HG02870 (cell line): ENCODE results near the gene CD34.
A peak's percentile ranks its signal among the peaks of the same experiment; 100 is the strongest.

Experiments
- ATAC-seq: cut with Tn5 transposase; IDR thresholded peaks from one replicate; pipeline ENCODE4 v1.9.1; 2021; ENCODE audit warnings: mild to moderate bottlenecking, moderate library complexity; ENCODE audit not compliant: unreplicated experiment

The CD34 gene

GRCh38 chr1:207901041-207901653, 9.8 kb downstream of the CD34 start:
- ATAC-seq, result no peak

GRCh38 chr1:207898836-207899235, 12.1 kb downstream of the CD34 start:
- no peak for ATAC-seq

GRCh38 chr1:207898260-207898659, 12.7 kb downstream of the CD34 start:
- ATAC-seq, result no peak

- ATAC-seq, result no peak
These were observed 13.7 kb downstream of the CD34 start for GRCh38 chr1:207897188-207897587.

GRCh38 chr1:207896547-207896946, 14.4 kb downstream of the CD34 start:
- no peak for ATAC-seq

- ATAC-seq, result no peak
These were observed 16.2 kb downstream of the CD34 start for GRCh38 chr1:207894704-207895103.

GRCh38 chr1:207893737-207894582, 17.0 kb downstream of the CD34 start:
- ATAC-seq, result no peak

GRCh38 chr1:207892764-207893163, 18.2 kb downstream of the CD34 start:
- ATAC-seq, result no peak

- ATAC-seq, result no peak
These were observed 19.8 kb downstream of the CD34 start for GRCh38 chr1:207891148-207891547.

GRCh38 chr1:207890136-207890738, 20.7 kb downstream of the CD34 start:
- ATAC-seq, result no peak

GRCh38 chr1:207888652-207889051, 22.3 kb downstream of the CD34 start:
- no peak for ATAC-seq

- no peak for ATAC-seq
These were observed 23.3 kb downstream of the CD34 start for GRCh38 chr1:207887542-207888201.

- ATAC-seq, result no peak
These were observed 24.7 kb downstream of the CD34 start for GRCh38 chr1:207886227-207886626.

- peak; percentile 53 for ATAC-seq
These were observed 25.5 kb downstream of the CD34 start for GRCh38 chr1:207885129-207886032.

- ATAC-seq, result no peak
These were observed 26.5 kb downstream of the CD34 start for GRCh38 chr1:207884266-207885029.

GRCh38 chr1:207883660-207884250, 27.2 kb downstream of the CD34 start:
- ATAC-seq, result no peak

- peak; percentile 67 for ATAC-seq
These were observed 27.7 kb downstream of the CD34 start for GRCh38 chr1:207883104-207883651.

- no peak for ATAC-seq
These were observed 28.2 kb downstream of the CD34 start for GRCh38 chr1:207882692-207883091.

- no peak for ATAC-seq
These were observed 32.0 kb downstream of the CD34 start for GRCh38 chr1:207878939-207879338.
